Daoy (cell line): ENCODE results near the gene STRIT1. TPM values are rescaled to one million over a fixed set of nuclear protein-coding genes. Genes with fewer than 3 reads are reported as not detected.
"Not testable (repeated sequence)": the region's sequence is repeated elsewhere in the genome, so short reads cannot be mapped to it uniquely, and the experiment has no call there.

ENCODE experiments used
- DNase-seq: peaks from one replicate; pipeline ENCODE4 v3.0.0-alpha.2; 2015; ENCODE audit warnings: low read depth
- total RNA-seq: library from RNA; depleted of rRNA; stranded (reverse); fragments of >200 nt; shearing (Covaris generic); gene quantifications from 2 replicates; pipeline ENCODE4 v1.2.3, GENCODE V29; 2014; rRNA removed

The STRIT1 gene
- total RNA-seq, 1 experiment from 2014 or later: not detected

GRCh38 chr3:155270485-155271342, 22.8 kb downstream of the STRIT1 start:
- DNase-seq: no peak

GRCh38 chr3:155270063-155270462, 23.4 kb downstream of the STRIT1 start:
- DNase-seq: no peak

- DNase-seq: not testable (repeated sequence)
Observed at GRCh38 chr3:155262855-155263254, 30.6 kb downstream of the STRIT1 start.

- no peak for DNase-seq
Observed at GRCh38 chr3:155262295-155262694, 31.2 kb downstream of the STRIT1 start.

GRCh38 chr3:155254445-155254844, 39.0 kb downstream of the STRIT1 start:
- no peak for DNase-seq

GRCh38 chr3:155252535-155252934, 40.9 kb downstream of the STRIT1 start:
- no peak for DNase-seq

GRCh38 chr3:155252021-155252420, 41.5 kb downstream of the STRIT1 start:
- DNase-seq: no peak

GRCh38 chr3:155248531-155249187, 44.8 kb downstream of the STRIT1 start:
- no peak for DNase-seq

- DNase-seq: no peak
Observed at GRCh38 chr3:155244699-155245098, 48.8 kb downstream of the STRIT1 start.

GRCh38 chr3:155244216-155244615, 49.3 kb downstream of the STRIT1 start:
- DNase-seq: no peak

GRCh38 chr3:155243512-155243921, 50.0 kb downstream of the STRIT1 start:
- DNase-seq: no peak

- DNase-seq: no peak
Observed at GRCh38 chr3:155242342-155242741, 51.1 kb downstream of the STRIT1 start.

- no peak for DNase-seq
Observed at GRCh38 chr3:155241579-155241978, 51.9 kb downstream of the STRIT1 start.

Other genes starting within 250 kb of the STRIT1 start
- 1.5 and 6.4 TPM in 2 replicates for gene MME, start 213.4 kb downstream of the STRIT1 start, total RNA-seq